D721Med (cell line): Measurements from ENCODE around the gene TSPOAP1.

Experiments used
- DNase-seq: peaks from one replicate; pipeline ENCODE4 v3.0.0; 2011; ENCODE audit warnings: low spot score; ENCODE audit not compliant: insufficient read length
- FAIRE-seq: peaks from 2 replicates; lab custom pipeline; 2011; peaks lifted over from hg19 to GRCh38; lab: Jason Lieb, UNC
- TF ChIP-seq, protein P1 (sequence below): IDR thresholded peaks from 2 replicates; pipeline ENCODE4 v1.5.1; 2012; ENCODE audit warnings: mild to moderate bottlenecking, control low read depth; ENCODE audit not compliant: insufficient read depth; ENCODE audit errors: missing control alignments

The TSPOAP1 gene

DNA sequence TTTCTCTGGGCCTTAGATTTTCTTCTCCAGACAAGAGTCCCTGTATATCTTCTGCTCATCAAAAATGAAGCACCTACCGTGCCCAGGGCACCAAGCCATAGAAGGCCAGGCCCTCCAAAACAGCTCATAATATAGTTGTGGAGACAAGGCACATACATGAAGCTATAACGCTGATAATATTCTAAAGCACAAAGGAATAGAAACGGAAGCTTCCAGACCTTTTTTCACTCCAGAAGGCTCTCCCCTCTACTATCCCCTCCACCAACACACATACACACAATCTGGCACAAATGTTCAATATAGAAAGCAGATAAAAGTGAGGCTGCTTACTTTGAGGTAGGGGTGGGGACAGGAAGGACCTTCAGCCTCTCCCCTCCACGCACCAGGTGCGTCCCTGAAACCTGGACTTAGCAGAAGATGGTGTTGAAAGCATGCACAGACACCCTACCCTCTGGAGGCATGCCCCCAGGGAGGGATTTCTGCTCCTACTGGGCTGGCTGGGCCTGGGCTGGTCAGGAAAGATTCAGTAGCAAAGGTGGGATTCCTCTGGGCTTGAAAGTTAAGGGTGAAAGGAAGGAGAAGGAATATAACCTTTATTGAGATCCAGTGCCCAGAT, 37.5 kb upstream of the TSPOAP1 start:
- TF ChIP-seq, protein P1, sequence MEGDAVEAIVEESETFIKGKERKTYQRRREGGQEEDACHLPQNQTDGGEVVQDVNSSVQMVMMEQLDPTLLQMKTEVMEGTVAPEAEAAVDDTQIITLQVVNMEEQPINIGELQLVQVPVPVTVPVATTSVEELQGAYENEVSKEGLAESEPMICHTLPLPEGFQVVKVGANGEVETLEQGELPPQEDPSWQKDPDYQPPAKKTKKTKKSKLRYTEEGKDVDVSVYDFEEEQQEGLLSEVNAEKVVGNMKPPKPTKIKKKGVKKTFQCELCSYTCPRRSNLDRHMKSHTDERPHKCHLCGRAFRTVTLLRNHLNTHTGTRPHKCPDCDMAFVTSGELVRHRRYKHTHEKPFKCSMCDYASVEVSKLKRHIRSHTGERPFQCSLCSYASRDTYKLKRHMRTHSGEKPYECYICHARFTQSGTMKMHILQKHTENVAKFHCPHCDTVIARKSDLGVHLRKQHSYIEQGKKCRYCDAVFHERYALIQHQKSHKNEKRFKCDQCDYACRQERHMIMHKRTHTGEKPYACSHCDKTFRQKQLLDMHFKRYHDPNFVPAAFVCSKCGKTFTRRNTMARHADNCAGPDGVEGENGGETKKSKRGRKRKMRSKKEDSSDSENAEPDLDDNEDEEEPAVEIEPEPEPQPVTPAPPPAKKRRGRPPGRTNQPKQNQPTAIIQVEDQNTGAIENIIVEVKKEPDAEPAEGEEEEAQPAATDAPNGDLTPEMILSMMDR, result no peak
- no peak for FAIRE-seq
- DNase-seq, result no peak

- TF ChIP-seq, protein P1, result no peak
- DNase-seq, result no peak
- FAIRE-seq, result no peak
These were observed 36.8 kb upstream of the TSPOAP1 start for GRCh38 chr17:58365185-58365979.

DNA sequence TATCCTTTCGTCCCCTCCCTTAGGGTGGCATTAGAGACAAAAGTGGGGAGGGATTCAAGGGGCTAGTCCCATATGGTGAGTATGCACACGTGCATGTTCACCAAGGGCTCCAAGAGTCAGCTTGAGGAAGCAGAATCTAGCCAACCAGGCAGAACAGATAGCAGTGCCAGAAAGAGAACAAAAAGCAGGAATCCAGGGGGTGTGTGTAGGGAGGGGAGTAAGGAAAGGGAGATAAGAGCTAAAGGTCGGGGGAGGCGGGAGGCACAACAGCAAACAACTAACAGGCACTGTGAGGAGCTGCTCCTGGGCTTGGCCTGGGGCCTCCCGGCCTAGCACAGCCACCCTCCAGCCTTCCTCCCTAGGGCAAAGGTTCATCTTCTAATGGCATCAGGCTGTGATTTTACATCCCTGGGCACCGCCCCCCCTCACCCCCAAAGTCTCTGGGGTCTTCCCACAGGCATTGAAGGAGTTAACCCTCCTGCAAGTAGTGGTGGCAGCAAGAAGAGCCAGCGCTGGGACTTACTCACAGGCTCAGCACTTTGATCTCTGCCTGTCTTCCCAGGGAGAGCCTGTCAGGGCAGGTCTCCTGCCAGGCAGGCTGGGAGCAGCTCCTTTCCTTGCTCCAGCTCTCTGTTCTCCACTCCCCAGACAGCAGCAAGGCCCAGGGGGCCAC, 35.8 kb upstream of the TSPOAP1 start:
- FAIRE-seq, result no peak
- DNase-seq, result no peak
- TF ChIP-seq, protein P1, result no peak

DNA sequence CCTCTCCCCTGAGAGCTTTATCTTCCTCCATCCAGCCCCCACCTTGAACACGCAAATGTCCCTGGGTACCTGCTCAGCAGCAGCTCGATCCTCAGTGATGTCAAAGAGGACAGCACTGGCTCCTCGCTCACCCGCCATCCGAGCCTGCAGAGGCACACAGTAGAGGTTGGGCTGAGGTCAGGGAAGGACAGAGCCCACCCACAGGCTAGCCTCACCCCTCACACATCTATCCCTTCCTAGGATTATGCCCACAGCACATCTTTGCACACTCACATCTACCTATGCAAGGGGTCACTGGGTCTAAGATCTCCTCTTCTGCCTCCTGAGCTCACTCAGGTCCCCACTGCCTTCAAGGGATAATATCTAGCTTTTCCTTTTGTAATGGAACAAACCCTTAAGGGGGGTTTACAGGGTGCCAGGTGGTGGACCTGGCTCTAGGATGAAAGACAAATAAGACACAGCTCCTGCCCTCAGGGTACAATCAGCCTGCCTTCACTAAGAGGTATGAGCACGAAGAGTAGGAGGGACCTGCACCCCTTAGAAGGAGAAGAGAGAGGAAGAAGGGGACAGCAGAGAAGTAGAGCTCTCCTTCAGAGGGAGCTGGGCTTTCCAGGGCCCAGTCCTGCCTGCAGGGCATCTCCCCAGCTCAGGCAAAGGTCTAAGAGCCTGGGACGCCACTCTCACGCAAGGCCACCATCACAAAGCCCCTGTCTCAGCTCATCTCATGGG, 35.0 kb upstream of the TSPOAP1 start:
- TF ChIP-seq, protein P1, result no peak
- DNase-seq (no peak), FAIRE-seq (no peak)

- TF ChIP-seq, protein P1, result no peak
- FAIRE-seq (no peak), DNase-seq (no peak)
These were observed 33.9 kb upstream of the TSPOAP1 start for GRCh38 chr17:58362368-58363014.

DNA sequence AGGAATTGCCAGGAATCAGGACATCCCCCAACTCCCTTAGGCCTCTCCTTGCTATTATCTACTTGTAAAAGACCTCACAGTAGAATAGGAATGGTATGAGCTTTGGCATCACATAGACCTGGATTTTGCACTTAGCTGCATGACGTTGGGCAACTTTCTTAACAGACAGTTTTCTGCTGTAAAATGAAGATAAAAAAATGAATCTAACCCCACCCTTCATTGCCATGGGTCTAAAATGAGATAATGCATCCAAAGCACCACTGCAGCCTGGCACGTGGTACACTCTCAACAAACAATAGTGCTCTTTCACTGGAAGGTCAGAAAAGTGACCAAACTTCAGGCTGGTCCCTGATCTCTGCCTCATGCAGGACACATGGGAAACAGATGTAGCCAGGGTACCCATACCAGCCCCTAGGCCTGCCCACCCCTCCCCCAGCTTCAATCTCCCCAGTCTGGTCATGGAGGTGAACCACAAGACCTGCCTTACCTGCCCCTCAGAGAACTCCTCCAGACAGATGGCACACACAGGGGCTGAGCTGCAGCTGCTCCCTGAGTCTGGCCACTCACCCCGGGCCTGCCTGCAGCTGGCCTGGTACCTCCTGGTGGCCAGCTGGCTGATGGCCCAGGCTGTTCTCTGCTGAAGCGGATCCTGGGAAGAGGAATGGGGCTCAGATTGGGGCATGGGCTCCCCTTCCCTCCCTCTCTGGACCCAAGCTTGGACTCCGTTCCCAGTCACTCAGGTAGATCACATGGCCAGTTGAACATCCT, 31.9 kb upstream of the TSPOAP1 start:
- FAIRE-seq, result no peak
- DNase-seq, result no peak
- TF ChIP-seq, protein P1, result no peak
